Panc1 (cell line): ENCODE data around the gene HPS5.

Experiments
- CTCF ChIP-seq: fragments of 450-650 bp; IDR thresholded peaks from 2 replicates; pipeline ENCODE4 v1.5.1; 2017; ENCODE audit warnings: mild to moderate bottlenecking
- POLR2AphosphoS5 ChIP-seq: IDR thresholded peaks from 2 replicates; pipeline ENCODE4 v1.6.1; 2012; ENCODE audit warnings: mild to moderate bottlenecking, low read depth, low read length, moderate library complexity
- REST ChIP-seq, 2 experiments: IDR thresholded peaks; 2 replicates each; pipeline ENCODE4 v1.6.1; 2011 to 2012; ENCODE audit warnings: low read depth in 2 of 2, control low read depth in 1 of 2, low read length in 1 of 2, mild to moderate bottlenecking in 1 of 2, moderate library complexity in 1 of 2; ENCODE audit not compliant: insufficient read depth in 1 of 2

GRCh38 chr11:18312663-18313420 is 9.1 kb downstream of the HPS5 start:
- TF ChIP-seq CTCF, result no peak
- no peak for TF ChIP-seq REST (IDR thresholded peaks at IDR 0.05; ENCODE audit: insufficient read depth in 1 of 2, low read depth in 2 of 2, low read length in 1 of 2)
- no peak for TF ChIP-seq POLR2AphosphoS5
